Choroid plexus epithelial cell (primary cell): ENCODE measurements around the gene LY6G6D.

ENCODE experiments used
- DNase-seq: peaks from one replicate; pipeline ENCODE4 v3.0.0-alpha.2; 2010; ENCODE audit warnings: low read depth
- H3K4me3 ChIP-seq: 2 replicates; pipeline ENCODE4 v1.5.1; 2011; ENCODE audit warnings: low read depth, mild to moderate bottlenecking, control low read depth, low read length, moderate library complexity
- CTCF ChIP-seq: conservative IDR thresholded peaks from 2 replicates; pipeline ENCODE4 v1.5.1; 2011; ENCODE audit warnings: low read depth, mild to moderate bottlenecking, control low read depth, inconsistent platforms, low read length, moderate library complexity

LY6G6D gene

GRCh38 chr6:31687860-31688693 is 27.1 kb upstream of the LY6G6D start:
- no peak for TF ChIP-seq CTCF
- H3K4me3 ChIP-seq, result no peak overlapping the region
- DNase-seq, result no peak

- H3K4me3 ChIP-seq, result no peak overlapping the region
- no peak for DNase-seq
- TF ChIP-seq CTCF, result peak; percentile 57
Measured at GRCh38 chr6:31689249-31690110, 25.7 kb upstream of the LY6G6D start.

DNA sequence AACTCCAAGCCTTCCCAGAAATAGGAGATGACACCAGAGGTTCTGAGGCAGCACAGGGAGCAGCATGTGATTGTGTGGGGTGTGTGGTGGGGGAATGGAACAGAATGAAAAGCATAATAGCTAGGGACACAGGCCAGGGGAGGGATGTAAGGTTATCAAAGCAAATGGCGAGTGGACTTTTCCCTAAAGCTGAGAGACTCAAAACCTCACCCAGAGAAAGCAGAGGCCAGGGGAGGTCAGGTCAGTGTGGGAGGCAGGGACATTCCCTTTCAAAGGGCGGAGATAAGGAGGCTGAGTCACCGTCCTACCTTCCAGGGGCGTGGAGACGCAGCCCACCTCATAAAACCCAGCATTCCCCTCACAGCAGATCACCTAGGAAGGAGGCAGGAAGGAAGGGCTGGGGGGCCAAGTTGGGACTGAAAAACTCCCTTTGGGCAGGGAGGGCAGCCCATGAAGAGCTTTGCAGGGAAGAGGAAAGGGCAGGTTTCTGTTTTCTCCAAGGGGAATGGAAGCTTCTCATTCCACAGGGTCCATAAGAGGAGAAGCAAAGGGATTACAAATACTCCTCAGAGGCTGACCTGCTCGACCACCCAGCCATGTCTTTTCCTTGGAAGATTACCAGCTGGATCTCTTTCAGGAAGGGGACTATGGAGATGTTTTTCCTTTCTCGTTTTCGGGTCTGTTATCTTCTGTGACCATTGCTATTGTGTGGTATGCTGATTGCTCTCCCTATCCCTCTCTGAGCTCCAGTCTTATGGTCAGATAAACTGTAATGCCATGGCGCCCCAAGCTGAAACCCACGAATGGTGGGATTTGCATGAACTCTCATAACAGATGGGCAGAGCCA is 24.7 kb upstream of the LY6G6D start:
- peak; percentile 17 for DNase-seq
- no peak for TF ChIP-seq CTCF
- H3K4me3 ChIP-seq, result no peak overlapping the region

- no peak for DNase-seq
- TF ChIP-seq CTCF, result no peak
- H3K4me3 ChIP-seq, result no peak overlapping the region
Measured at GRCh38 chr6:31691078-31691463, 24.1 kb upstream of the LY6G6D start.

DNA sequence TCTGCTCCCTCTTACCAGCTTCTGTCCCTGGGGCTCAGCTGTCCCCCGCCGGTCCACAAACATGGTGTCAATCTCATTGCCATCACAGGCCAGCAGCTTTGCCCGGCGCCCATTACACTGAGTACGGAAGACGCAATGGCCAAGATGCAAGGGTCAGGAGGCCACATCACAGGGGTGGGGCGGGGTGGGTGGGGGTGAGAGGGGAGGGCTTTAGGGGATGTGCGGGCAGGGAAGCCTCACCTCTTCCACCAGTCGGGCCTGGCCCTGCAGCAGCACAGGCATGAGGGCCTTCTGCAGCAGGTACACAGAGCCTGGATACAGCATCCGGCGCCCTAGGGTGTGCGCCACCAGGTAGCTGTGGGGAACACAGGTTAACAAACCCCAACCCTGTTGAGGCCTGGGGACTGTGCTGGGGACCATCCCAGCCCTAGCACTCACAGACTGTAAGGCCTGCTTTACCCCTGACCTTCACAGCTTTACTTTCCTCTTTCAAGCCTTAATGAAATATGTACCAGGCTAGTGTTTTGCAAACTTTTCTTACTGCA is 23.5 kb upstream of the LY6G6D start:
- no peak for DNase-seq
- no peak for TF ChIP-seq CTCF
- no peak overlapping the region for H3K4me3 ChIP-seq

DNA sequence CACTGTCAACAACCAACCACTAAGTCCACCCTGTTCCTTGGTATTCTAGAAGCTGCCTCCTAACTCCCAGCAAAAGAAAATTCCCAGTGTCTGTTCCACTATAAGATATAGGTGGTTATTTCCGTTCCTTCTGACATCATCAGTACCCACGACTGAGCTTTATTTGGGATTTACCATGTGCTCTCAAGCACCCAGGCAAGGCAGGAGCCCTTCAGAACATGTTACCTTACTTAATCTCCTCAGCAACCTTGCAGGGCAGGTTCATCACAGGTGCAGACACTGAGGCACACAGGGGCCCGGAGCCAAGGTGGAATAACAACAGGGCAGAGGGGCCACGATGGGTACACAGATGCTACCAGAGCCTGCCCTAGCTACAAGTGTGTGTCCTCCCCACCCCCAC is 22.8 kb upstream of the LY6G6D start:
- DNase-seq, result no peak
- no peak for TF ChIP-seq CTCF
- no peak overlapping the region for H3K4me3 ChIP-seq
